ENCODE data around the gene ASAP3.

ASAP3 gene

GRCh38 chr1:23529146-23530086 lies 45.4 kb upstream of the ASAP3 start:
- H3K27ac ChIP-seq: peak overlapping the region; percentile 98
- no peak for TF ChIP-seq CTCF (IDR thresholded peaks at IDR 0.05)

- H3K27ac ChIP-seq: peak overlapping the region; percentile 98
Measured at GRCh38 chr1:23528250-23528978, 44.4 kb upstream of the ASAP3 start.

GRCh38 chr1:23527900-23528249 lies 43.9 kb upstream of the ASAP3 start:
- TF ChIP-seq ZFX (IDR thresholded peaks at IDR 0.05; ENCODE audit: borderline replicate concordance): no peak
- TF ChIP-seq CTCF (IDR thresholded peaks at IDR 0.05): peak; percentile 33
- H3K27ac ChIP-seq: peak overlapping the region; percentile 98

More at GRCh38 chr1:23528250-23528978, 44.4 kb upstream of the ASAP3 start:
- TF ChIP-seq ZFX (IDR thresholded peaks at IDR 0.05; ENCODE audit: borderline replicate concordance): no peak
- peak; percentile 9; the same call in 1 of the 2 replicates for TF ChIP-seq CTCF (IDR thresholded peaks at IDR 0.05)

- TF ChIP-seq CTCF (IDR thresholded peaks at IDR 0.05) (no peak), ZFX (IDR thresholded peaks at IDR 0.05; ENCODE audit: borderline replicate concordance) (no peak)
- peak overlapping the region; percentile 98 for H3K27ac ChIP-seq
Measured at GRCh38 chr1:23527366-23527765, 43.4 kb upstream of the ASAP3 start.

- H3K27ac ChIP-seq: peak overlapping the region; percentile 98
- TF ChIP-seq CTCF (IDR thresholded peaks at IDR 0.05): no peak
- no peak for TF ChIP-seq ZFX (IDR thresholded peaks at IDR 0.05; ENCODE audit: borderline replicate concordance)
Measured at GRCh38 chr1:23526329-23527041, 42.5 kb upstream of the ASAP3 start.

- H3K27ac ChIP-seq: peak overlapping the region; percentile 98
- TF ChIP-seq ZFX (IDR thresholded peaks at IDR 0.05; ENCODE audit: borderline replicate concordance) (no peak), CTCF (IDR thresholded peaks at IDR 0.05) (no peak)
Measured at GRCh38 chr1:23525558-23526250, 41.7 kb upstream of the ASAP3 start.
